IMR-90 (cell line): ENCODE data around the gene RAD52. TPM values are rescaled to one million over a fixed set of nuclear protein-coding genes. Genes with fewer than 3 reads are reported as not detected.
A peak's percentile ranks its signal among the peaks of the same experiment; 100 is the strongest.

Experiments
- ATAC-seq: fragments of 200-7000 bp; cut with Tn5 transposase; 2 replicates; pipeline ENCODE4 v1.9.1; 2020; ENCODE audit warnings: low read depth, mild to moderate bottlenecking, moderate library complexity
- BruUV-seq: library from RNA; stranded (reverse); fragments of 400-500 nt; replicated peaks from 2 replicates; lab custom pipeline; 2021; lab: Mats Ljungman, UMichigan
- CTCF ChIA-PET: fragments of 300-600 bp; formaldehyde crosslinking; extraction: SDS; loops from one replicate; lab custom pipeline; 2021; ENCODE audit warnings: antibody characterized with exemption; lab: Yijun Ruan, JAX
- POLR2A ChIA-PET: fragments of 300-600 bp; sonication (Branson Sonifier 250); formaldehyde crosslinking; loops from one replicate; lab custom pipeline; 2022; ENCODE audit warnings: antibody characterized with exemption; ENCODE audit not compliant: unreplicated experiment; lab: Charles Lee
- DNase-seq: peaks from one replicate; pipeline ENCODE4 v3.0.0; 2013
- H2AFZ ChIP-seq: replicated peaks from 2 replicates; pipeline ENCODE3; 2013; ENCODE audit warnings: low read length, mild to moderate bottlenecking; ENCODE audit not compliant: poor library complexity
- H2AK5ac ChIP-seq: 2 replicates; pipeline ENCODE4 v1.6.1; 2013; ENCODE audit warnings: low read depth, low read length, inconsistent platforms
- H2AK9ac ChIP-seq: replicated peaks from 2 replicates; pipeline ENCODE3; 2013; ENCODE audit warnings: mild to moderate bottlenecking, low read depth, low read length, moderate library complexity; ENCODE audit not compliant: poor library complexity
- H2BK120ac ChIP-seq: 2 replicates; pipeline ENCODE4 v1.6.1; 2013; ENCODE audit warnings: low read depth, low read length, inconsistent platforms
- H2BK15ac ChIP-seq: 3 replicates; pipeline ENCODE4 v1.6.1; 2013; ENCODE audit warnings: low read depth, low read length, inconsistent platforms
- H2BK20ac ChIP-seq: 2 replicates; pipeline ENCODE4 v1.6.1; 2013; ENCODE audit warnings: low read depth, mild to moderate bottlenecking, inconsistent platforms, low read length, moderate library complexity
- H2BK5ac ChIP-seq: 2 replicates; pipeline ENCODE4 v1.6.1; 2013; ENCODE audit warnings: mild to moderate bottlenecking, low read depth, low read length, inconsistent platforms; ENCODE audit not compliant: poor library complexity, severe bottlenecking
- H3K14ac ChIP-seq: replicated peaks from 2 replicates; pipeline ENCODE4 v1.6.1; 2013; ENCODE audit warnings: low read depth, low read length, inconsistent platforms
- H3K18ac ChIP-seq: 2 replicates; pipeline ENCODE4 v1.6.1; 2013; ENCODE audit warnings: low read depth, low read length, control low read depth
- H3K23ac ChIP-seq: 2 replicates; pipeline ENCODE4 v1.6.1; 2013; ENCODE audit warnings: low read depth, low read length, inconsistent platforms
- H3K27ac ChIP-seq: 2 replicates; pipeline ENCODE4 v1.5.1; 2013; ENCODE audit warnings: mild to moderate bottlenecking, control low read depth, low read length; ENCODE audit not compliant: insufficient read depth
- H3K27me3 ChIP-seq: 2 replicates; pipeline ENCODE4 v1.6.1; 2013; ENCODE audit warnings: low read length; ENCODE audit not compliant: control insufficient read depth, insufficient read depth
- H3K36me3 ChIP-seq: 2 replicates; pipeline ENCODE4 v1.6.1; 2013; ENCODE audit warnings: low read length, mixed read lengths; ENCODE audit not compliant: control insufficient read depth, insufficient read depth
- H3K4ac ChIP-seq: 2 replicates; pipeline ENCODE4 v1.6.1; 2013; ENCODE audit warnings: low read depth, low read length, inconsistent platforms
- H3K4me1 ChIP-seq: 2 replicates; pipeline ENCODE4 v1.6.1; 2013; ENCODE audit warnings: low read length, mixed read lengths; ENCODE audit not compliant: control insufficient read depth, insufficient read depth
- H3K4me2 ChIP-seq: 2 replicates; pipeline ENCODE4 v1.6.1; 2013; ENCODE audit warnings: low read depth, mild to moderate bottlenecking, control low read depth, low read length, moderate library complexity
- H3K4me3 ChIP-seq: 2 replicates; pipeline ENCODE4 v1.5.1; 2013; ENCODE audit warnings: low read depth, mild to moderate bottlenecking, control low read depth, low read length, moderate library complexity; ENCODE audit not compliant: insufficient read depth
- H3K56ac ChIP-seq: 2 replicates; pipeline ENCODE4 v1.6.1; 2013; ENCODE audit warnings: low read length, inconsistent platforms; ENCODE audit not compliant: insufficient read depth; ENCODE audit errors: extremely low read depth
- H3K79me1 ChIP-seq, 2 experiments: 2 replicates each; pipeline ENCODE4 v1.6.1; 2013; ENCODE audit warnings: low read length in 2 of 2, inconsistent platforms in 1 of 2, low read depth in 1 of 2
- H3K9ac ChIP-seq: 2 replicates; pipeline ENCODE4 v1.6.1; 2013; ENCODE audit warnings: low read depth, low read length, control low read depth
- H3K9me1 ChIP-seq: 2 replicates; pipeline ENCODE4 v1.6.1; 2013; ENCODE audit warnings: low read length, inconsistent platforms; ENCODE audit not compliant: insufficient read depth
- H3K9me3 ChIP-seq: 2 replicates; pipeline ENCODE4 v1.6.1; 2013; ENCODE audit warnings: low read length; ENCODE audit not compliant: control insufficient read depth, insufficient read depth
- H4K20me1 ChIP-seq: 2 replicates; pipeline ENCODE4 v1.6.1; 2013; ENCODE audit warnings: low read length, inconsistent platforms; ENCODE audit not compliant: insufficient read depth
- H4K5ac ChIP-seq: 2 replicates; pipeline ENCODE4 v1.6.1; 2013; ENCODE audit warnings: mild to moderate bottlenecking, low read depth, low read length, control low read depth
- H4K8ac ChIP-seq, 2 experiments: 2 replicates each; pipeline ENCODE4 v1.6.1; 2013; ENCODE audit warnings: low read depth in 2 of 2, low read length in 2 of 2, control low read depth in 1 of 2, inconsistent platforms in 1 of 2
- H4K91ac ChIP-seq: 2 replicates; pipeline ENCODE4 v1.6.1; 2013; ENCODE audit warnings: low read depth, low read length, inconsistent platforms; ENCODE audit not compliant: insufficient read depth
- MAFK ChIP-seq: IDR thresholded peaks from 2 replicates; pipeline ENCODE4 v1.6.1; 2012; ENCODE audit warnings: low read depth, low read length, improper control_type of control experiment
- RCOR1 ChIP-seq: IDR thresholded peaks from 2 replicates; pipeline ENCODE4 v1.6.1; 2012; ENCODE audit warnings: mild to moderate bottlenecking, low read length, improper control_type of control experiment; ENCODE audit not compliant: insufficient replicate concordance
- WGBS, 2 experiments: methylation state at CpG; one replicate each; pipeline versions ENCODE4 v1.1.5 to v1.1.7; 2013; ENCODE audit warnings: missing lambda C conversion rate in 2 of 2; ENCODE audit not compliant: insufficient read length in 1 of 2; ENCODE audit errors: extremely low coverage in 2 of 2; 5-methylcytosine and 5-hydroxymethylcytosine counted together
- dilution Hi-C: fragments of 300-500 bp; cut with HindIII; formaldehyde crosslinking; loops from one replicate; pipeline ENCODE4 v1.14.3; 2018; ENCODE audit warnings: low sequenced_read_pairs; ENCODE audit not compliant: unreplicated experiment
- in situ Hi-C: fragments of 300-500 bp; cut with MboI; formaldehyde crosslinking; loops from 3 replicates; pipeline ENCODE4 v1.14.3; 2019; ENCODE audit warnings: low sequenced_read_pairs, inconsistent platforms, mixed read lengths
- intact Hi-C: fragments of 100-400 bp; cut with micrococcal nuclease; formaldehyde crosslinking; loops from 2 replicates; pipeline ENCODE4 v1.10.0; 2022
- polyA plus RNA-seq, 3 experiments: library from polyadenylated mRNA; depleted of rRNA; stranded (reverse); fragments of >200 nt; gene quantifications; 2 replicates each; pipeline ENCODE4 v1.2.3, GENCODE V29; 2012; ENCODE audit warnings: low replicate concordance in 1 of 3
- total RNA-seq: library from RNA; depleted of rRNA; stranded (reverse); fragments of >200 nt; gene quantifications from 2 replicates; pipeline ENCODE4 v1.2.3, GENCODE V29; 2012

Gene RAD52
- total and polyA plus RNA-seq, 2 of the 4 experiments (the other 2 are of a cell fraction): 10.7 to 11.3 TPM

DNA sequence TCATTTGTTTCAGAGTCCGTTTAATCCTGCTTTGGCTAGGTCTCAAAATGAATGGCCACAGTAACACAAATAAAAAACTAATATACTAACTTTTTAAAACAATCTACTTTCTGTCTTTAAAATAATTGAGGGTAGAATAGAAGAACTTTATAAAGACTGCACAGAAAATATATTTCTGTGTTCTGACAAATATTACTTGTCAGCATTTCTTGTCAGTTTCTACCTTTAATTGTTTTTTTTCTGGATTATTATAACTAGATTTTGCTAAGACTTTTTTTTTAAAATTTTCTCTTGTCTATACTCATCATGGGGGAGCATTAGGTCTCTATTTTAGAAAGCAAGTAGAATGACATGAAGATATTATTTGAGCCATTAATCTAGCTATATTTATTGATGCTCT lies 86.2 kb downstream of the RAD52 start:
- H3K14ac ChIP-seq: no peak overlapping the region
- H4K91ac ChIP-seq: no peak overlapping the region
- H3K36me3 ChIP-seq: peaks cover 31% of the 10 kb centered on the region
- no peak overlapping the region for H2BK120ac ChIP-seq
- no peak overlapping the region for H2AFZ ChIP-seq
- H3K4me1 ChIP-seq: 0 out of 2 replicates have a peak, but pooled peaks cover under 1% of the 10 kb centered on the region
- ATAC-seq (no peak), DNase-seq (no peak)
- intact Hi-C loops (no loop called here), in situ Hi-C loops (no loop called here), dilution Hi-C loops (no loop called here)
- no peak overlapping the region for H3K4ac ChIP-seq
- BruUV-seq: no TSS peak
- no peak overlapping the region for H3K9ac ChIP-seq
- H2BK5ac ChIP-seq: no peak overlapping the region
- H2AK5ac ChIP-seq: no peak overlapping the region
- no CpG with 5 or more reads among the region's 1 CpG for WGBS, 2 experiments
- H2AK9ac ChIP-seq: no peak overlapping the region
- no peak overlapping the region for H4K8ac ChIP-seq
- no peak for TF ChIP-seq RCOR1
- peak; percentile 91 for TF ChIP-seq MAFK
- H3K4me2 ChIP-seq: no peak overlapping the region
- no peak overlapping the region for H3K27ac ChIP-seq
- ChIA-PET CTCF (interaction anchor here (0.6 kb wide), 1 partner anchor 103 kb away, joined by 8 read pairs; no protein-coding TSS in a partner anchor), POLR2A (no interaction called here)
- no peaks in the 10 kb centered on the region for H4K20me1 ChIP-seq
- H3K9me1 ChIP-seq: no peaks in the 10 kb centered on the region; the same call in 1 of the 2 replicates
- no peak overlapping the region for H3K23ac ChIP-seq
- H3K4me3 ChIP-seq: no peak overlapping the region
- H4K5ac ChIP-seq: no peak overlapping the region
- no peaks in the 10 kb centered on the region for H3K27me3 ChIP-seq
- peaks cover 3 to 12% of the 10 kb centered on the region in 2 experiments; a peak in 2 of 4 replicates for H3K79me1 ChIP-seq
- H2BK15ac ChIP-seq: no peak overlapping the region
- no peak overlapping the region for H3K18ac ChIP-seq
- H3K9me3 ChIP-seq: no peaks in the 10 kb centered on the region
- no peak overlapping the region for H3K56ac ChIP-seq
- no peak overlapping the region for H2BK20ac ChIP-seq
